ENCODE results near the gene MID2.
A peak's percentile ranks its signal among the peaks of the same experiment; 100 is the strongest.
"Not testable (repeated sequence)": the region's sequence is repeated elsewhere in the genome, so short reads cannot be mapped to it uniquely, and the experiment has no call there.

MID2 gene, protein sequence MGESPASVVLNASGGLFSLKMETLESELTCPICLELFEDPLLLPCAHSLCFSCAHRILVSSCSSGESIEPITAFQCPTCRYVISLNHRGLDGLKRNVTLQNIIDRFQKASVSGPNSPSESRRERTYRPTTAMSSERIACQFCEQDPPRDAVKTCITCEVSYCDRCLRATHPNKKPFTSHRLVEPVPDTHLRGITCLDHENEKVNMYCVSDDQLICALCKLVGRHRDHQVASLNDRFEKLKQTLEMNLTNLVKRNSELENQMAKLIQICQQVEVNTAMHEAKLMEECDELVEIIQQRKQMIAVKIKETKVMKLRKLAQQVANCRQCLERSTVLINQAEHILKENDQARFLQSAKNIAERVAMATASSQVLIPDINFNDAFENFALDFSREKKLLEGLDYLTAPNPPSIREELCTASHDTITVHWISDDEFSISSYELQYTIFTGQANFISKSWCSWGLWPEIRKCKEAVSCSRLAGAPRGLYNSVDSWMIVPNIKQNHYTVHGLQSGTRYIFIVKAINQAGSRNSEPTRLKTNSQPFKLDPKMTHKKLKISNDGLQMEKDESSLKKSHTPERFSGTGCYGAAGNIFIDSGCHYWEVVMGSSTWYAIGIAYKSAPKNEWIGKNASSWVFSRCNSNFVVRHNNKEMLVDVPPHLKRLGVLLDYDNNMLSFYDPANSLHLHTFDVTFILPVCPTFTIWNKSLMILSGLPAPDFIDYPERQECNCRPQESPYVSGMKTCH

DNA sequence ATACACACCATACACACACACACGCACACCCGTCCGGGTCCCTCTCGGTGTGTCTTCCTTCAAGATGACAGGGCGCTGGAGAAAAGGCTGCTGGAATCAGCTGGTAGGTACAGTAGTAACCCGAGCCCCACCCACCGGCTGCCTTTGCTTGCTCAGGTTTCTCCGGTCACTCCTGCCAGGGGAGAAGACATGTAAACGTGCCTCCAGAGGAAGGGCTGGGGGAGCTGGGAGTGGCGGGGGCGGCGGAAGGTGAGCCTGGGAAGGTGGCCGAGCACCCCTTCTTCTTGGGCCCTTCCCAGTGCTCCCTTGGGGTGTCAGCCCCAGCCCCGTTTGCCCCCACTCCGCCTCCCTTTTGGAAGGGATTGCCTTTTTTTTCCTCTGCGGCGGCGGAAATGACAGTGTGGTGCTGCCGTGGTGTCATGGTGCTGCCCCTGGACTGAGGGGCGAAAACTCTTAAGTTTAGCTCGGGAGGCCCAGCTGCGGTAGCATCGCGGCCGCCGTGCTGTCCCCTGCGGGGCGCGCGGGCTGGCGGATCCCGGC is at the start of gene MID2:
MID2 (plus strand) TSS at position 169 of the 540 bp plus-strand sequence. CDS start 561 bp downstream, outside the sequence.
- no peak for DNase-seq (ENCODE audit: low spot score)

GRCh38 chrX:107776649-107777535 is 48.8 kb upstream of the MID2 start:
- peak; percentile 83 for DNase-seq (ENCODE audit: low spot score)

DNA sequence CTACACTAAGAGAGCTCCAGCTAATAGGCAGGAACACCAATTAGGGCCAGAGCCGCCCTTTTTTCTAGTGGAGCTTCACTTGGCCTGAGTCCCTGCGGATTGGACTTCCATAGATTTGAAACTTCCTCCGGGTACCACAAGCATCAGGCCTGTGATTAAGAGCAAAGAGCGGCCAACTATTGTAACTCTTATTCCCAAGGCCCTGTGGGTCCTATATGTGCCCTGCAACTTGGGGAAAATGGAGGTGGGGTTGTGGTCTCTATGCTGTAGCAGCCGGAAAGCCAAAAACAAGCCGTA is 48.2 kb upstream of the MID2 start, which contains the start of gene NCBP2L:
NCBP2L (plus strand) TSS at position 198 of the 297 bp plus-strand sequence. CDS start 16,488 bp downstream, outside the sequence.
- no peak for DNase-seq (ENCODE audit: low spot score)

- no peak for DNase-seq (ENCODE audit: low spot score)
Observed at GRCh38 chrX:107780525-107780924, 45.1 kb upstream of the MID2 start.

DNA sequence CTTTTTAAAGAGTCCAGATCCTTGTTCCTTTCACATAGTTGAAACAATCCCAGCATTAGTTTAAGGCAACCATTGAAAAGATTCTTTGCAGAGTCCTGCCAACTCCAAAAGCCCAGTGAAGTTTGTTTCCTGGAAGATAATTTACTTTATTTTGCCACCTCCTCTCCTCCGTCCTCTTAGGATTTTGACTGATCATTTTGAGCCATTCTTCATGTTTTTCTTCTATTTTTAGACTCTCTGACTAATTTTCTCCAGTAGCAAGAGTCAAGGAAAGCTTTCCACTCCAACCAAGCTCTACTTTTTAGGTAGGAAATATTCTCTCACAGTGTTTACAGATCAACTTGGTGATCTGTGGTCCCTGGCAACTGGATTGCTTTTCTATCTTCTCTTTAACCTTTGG is 37.8 kb upstream of the MID2 start:
- DNase-seq (ENCODE audit: low spot score): no peak

GRCh38 chrX:107804427-107804826 is 21.2 kb upstream of the MID2 start:
- DNase-seq (ENCODE audit: low spot score): no peak

DNA sequence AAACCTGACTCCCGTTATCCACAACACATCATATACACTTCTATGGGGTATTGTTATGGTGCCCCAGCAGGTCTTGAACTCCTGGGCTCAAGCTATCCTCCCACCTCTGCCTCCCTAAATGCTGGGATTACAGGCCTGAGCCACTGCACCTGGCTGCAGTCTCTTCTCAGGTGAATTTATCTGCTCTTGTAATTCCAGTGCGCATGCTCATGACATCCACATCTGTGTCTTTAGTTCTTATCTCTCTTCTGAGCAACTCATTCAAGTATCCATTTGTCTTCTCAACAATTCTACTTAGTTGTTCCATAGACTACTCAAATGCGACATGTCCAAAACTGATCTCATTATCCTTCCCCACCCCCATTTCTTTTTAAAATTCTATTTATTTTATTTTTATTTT is 20.5 kb upstream of the MID2 start:
- DNase-seq (ENCODE audit: low spot score): no peak

DNA sequence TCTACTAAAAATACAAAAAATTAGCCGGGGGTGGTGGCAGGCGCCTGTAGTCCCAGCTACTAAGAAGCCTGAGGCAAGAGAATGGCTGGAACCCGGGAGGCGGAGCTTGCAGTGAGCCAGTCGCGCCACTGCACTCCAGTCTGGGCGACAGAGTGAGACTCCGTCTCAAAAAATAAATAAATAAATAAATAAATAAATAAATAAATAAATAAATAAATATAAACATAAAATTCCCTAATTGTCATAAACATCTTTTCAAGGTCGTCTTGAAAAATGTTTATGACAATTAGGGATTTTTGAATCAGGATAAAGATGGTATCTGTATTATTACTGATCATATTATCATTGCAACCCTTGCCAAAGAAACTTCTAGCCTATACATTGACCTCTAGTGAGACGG is 15.6 kb upstream of the MID2 start:
- not testable (repeated sequence) for DNase-seq (ENCODE audit: low spot score)

- peak; percentile 1 for DNase-seq (ENCODE audit: low spot score)
Observed at GRCh38 chrX:107818900-107819521, 6.7 kb upstream of the MID2 start.

DNA sequence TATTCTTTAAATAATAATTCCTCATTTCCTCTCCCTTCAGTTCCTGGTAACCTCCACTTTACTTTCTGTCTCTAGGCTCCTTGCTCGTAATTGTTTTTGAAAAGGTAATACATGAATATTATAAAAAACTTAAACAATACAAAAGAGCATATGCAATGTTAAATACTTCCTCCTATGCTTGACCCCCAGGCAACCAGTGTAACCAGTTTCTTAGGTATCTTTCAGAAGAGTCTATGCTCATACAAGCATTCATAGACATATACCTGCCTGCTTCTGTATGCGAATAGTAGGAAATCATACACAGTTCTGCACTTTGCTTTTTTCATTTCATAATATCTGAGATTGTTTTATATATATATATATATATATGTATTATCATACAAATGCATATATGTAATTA is 2.6 kb upstream of the MID2 start:
- DNase-seq (ENCODE audit: low spot score): no peak

DNA sequence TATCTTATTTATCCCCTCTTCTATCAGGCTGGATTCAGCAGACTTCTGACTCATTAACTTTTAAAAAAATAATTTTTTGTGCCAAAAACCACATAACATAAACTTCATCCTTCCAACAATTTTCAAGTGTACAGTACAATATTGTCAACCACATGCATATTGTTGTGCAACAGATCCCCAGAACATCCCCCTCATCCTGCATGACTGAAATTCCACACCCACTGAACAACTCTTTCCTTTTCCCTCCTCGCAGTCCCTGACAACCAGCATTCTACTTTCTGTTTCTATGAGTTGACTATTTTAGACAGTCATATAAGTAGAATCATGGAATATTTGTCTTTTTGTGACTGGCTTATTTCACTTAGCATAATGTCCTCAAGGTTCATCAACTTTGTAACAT is 2.2 kb upstream of the MID2 start:
- no peak for DNase-seq (ENCODE audit: low spot score)

DNA sequence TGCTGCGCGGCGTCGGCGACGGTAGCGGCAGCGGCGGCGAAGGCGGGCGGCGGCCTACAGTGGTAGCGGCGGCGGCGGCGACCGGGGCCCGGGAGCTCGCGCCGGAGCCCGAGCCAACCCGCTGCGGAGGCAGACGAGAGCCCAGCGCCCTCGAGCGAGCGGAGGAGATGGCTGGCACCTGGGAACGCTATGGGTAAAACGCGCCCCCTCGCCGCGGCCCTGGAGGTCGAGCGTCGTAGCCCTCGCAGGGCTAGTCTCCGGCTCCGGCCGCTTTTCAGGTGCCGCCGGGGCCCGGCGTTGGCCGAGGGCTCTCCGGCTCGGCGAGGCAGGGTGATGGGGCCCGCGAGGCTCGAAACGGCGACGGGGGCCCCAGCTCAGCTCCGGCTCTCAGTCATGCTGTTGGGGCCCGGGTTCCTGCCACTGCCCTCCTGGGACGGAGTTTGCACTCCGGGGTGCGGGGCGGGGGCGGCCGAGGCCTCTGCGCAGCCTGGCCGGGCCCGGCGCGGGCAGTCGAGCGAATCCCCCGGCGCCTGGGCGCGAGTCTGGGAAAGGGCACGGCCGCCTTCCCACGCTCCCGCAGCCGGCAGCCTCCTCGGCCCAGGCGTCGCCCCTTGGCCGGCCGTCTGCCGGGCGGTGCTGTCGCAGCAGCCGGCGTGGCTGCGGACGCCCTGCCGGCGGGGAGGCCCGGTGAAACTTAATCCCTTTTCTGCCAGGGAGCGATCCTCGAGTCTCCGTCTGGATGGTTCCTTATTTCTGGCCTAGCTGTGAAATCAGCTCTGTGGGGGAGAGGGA is 768 bp downstream of the MID2 start:
- no peak for DNase-seq (ENCODE audit: low spot score)

DNA sequence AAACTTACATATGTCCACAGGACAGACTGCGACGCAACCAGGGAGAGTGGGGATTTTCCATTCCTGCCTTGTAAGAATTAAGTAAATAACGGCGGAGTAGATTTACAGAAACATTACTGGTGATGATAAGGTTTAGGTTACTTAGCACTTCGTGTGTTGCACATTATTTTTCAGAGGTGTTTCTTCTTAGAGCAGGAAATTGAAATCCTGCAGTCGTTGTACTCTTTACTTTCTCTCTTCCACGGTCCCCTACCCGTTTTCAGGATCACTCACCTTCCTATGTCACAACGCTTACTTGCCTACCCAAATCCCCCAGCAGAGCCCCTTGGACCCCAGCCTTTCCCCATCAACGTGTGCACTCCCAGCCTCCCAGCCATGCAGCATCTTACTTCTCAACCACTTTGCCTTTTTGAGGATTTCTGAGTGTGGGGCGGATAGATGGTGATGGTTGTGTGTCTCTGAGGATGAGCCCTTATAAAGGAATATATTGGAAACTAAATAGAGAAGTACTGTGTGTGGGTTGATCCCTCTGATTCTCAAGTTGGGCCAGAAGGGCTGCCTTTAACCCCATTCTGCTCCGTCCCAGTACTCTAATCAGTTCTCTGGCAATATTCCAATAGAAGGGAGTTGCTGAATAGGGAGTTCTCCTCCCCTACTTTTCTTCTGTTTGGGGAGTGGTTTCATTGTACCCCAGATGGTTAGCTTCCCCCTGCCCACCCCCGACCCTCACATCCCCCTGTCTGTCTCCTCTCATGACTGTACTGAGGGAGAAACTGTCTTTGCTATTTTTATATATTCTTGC is 1.6 kb downstream of the MID2 start:
- no peak for DNase-seq (ENCODE audit: low spot score)

- DNase-seq (ENCODE audit: low spot score): no peak
Observed at GRCh38 chrX:107827852-107828251, 2.2 kb downstream of the MID2 start.

- no peak for DNase-seq (ENCODE audit: low spot score)
Observed at GRCh38 chrX:107829878-107830277, 4.2 kb downstream of the MID2 start.

DNA sequence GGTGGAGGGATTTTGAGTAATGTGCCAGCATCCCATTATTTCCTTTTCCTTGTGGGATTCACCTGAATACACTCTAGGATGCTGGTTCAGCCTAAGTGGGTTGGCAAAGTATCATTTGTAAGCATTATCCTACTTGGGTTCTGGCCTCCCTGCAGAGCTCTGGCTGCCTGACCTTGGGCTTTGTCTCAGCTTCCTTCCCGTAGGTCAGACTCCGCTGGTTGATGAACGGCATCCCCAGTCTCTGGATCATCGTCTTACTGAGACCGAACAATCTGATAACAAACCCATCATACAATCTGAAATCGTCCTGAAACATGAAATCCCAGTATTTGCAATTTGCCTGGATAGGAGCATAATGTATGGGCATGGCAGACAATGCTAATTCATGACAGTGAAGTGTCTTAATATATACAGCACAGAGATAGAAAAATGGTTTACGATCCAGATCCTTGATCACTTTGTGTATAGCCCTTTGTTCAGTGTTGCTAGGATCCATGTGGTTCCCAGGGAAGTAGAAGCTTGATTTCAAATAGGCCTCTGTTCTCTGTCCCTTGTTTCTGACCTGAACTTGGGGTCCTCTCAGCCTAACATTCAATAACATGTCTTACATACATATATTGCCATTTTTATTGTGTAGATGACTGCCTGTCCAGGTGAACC is 5.5 kb downstream of the MID2 start:
- DNase-seq (ENCODE audit: low spot score): no peak

DNA sequence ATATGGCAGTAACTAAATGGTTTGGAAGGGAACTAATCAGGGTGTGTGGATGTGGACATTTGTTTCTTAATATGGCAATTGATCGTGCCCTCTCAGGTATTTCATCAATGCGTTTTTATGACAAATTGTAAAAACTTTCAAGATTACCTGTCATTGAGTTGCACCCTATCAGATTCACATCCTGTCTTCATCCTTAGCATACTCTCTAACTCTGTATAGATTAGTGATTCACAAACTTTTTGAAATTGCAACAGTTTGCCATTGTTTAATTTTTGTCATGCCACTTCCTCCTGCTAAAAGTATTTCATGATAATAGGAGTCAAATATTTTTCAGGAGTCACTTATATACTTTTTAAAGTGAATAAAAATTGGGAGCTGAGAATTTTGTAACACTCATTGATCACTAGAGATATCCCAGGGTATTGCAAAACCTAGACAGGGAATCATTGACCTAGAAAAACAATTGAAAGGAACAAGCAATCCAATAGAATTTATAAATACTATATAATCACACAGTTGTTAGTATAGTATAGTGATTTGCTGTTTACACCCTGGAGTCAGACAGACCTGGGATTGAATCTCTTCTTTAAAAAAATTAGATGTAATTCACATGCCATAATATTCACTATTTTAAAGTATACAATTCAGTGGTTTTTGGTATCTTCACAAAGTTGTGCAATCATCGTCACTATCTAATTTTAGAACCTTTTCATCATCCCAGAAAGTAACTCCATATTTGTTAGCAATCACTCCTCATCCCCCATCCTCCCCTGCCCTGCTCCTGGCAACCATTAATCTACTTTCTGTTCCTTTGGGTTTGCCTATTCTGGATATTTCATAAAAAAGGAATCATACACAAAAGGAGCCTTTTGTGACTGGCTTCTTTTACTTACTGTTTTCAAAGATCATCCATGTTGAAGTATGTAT is 8.9 kb downstream of the MID2 start:
- no peak for DNase-seq (ENCODE audit: low spot score)

DNA sequence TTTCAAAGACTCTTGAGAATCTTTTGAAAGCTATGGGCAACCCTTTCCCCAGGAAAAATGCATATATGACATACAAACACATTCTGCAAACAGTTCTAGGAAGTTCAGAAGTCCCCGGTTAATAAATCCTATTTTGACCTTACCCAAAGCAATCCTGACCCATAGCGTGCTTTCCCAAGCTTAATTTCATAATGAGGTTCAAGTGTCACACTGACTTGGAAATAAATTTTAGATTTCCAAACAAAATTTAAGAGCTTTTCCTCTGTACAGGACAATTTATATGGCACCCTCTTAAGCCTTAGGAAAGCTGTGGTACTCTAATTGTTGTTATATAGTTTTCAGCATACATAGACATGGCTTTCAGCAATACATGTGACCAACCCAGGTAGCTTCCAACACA is 11.3 kb downstream of the MID2 start:
- no peak for DNase-seq (ENCODE audit: low spot score)

Data from NAMALWA (cell line).